IMR-90 (cell line): ENCODE results near the gene RAB8B. TPM values are rescaled to one million over a fixed set of nuclear protein-coding genes. Genes with fewer than 3 reads are reported as not detected.
A peak's percentile ranks its signal among the peaks of the same experiment; 100 is the strongest.

Experiments
- ATAC-seq: fragments of 200-7000 bp; cut with Tn5 transposase; 2 replicates; pipeline ENCODE4 v1.9.1; 2020; ENCODE audit warnings: low read depth, mild to moderate bottlenecking, moderate library complexity
- BruUV-seq: library from RNA; stranded (reverse); fragments of 400-500 nt; replicated peaks from 2 replicates; lab custom pipeline; 2021; lab: Mats Ljungman, UMichigan
- CTCF ChIA-PET: fragments of 300-600 bp; formaldehyde crosslinking; extraction: SDS; loops from one replicate; lab custom pipeline; 2021; ENCODE audit warnings: antibody characterized with exemption; lab: Yijun Ruan, JAX
- POLR2A ChIA-PET: fragments of 300-600 bp; sonication (Branson Sonifier 250); formaldehyde crosslinking; loops from one replicate; lab custom pipeline; 2022; ENCODE audit warnings: antibody characterized with exemption; ENCODE audit not compliant: unreplicated experiment; lab: Charles Lee
- DNase-seq: peaks from one replicate; pipeline ENCODE4 v3.0.0; 2013
- H2AFZ ChIP-seq: replicated peaks from 2 replicates; pipeline ENCODE3; 2013; ENCODE audit warnings: low read length, mild to moderate bottlenecking; ENCODE audit not compliant: poor library complexity
- H2AK5ac ChIP-seq: 2 replicates; pipeline ENCODE4 v1.6.1; 2013; ENCODE audit warnings: low read depth, low read length, inconsistent platforms
- H2AK9ac ChIP-seq: replicated peaks from 2 replicates; pipeline ENCODE3; 2013; ENCODE audit warnings: mild to moderate bottlenecking, low read depth, low read length, moderate library complexity; ENCODE audit not compliant: poor library complexity
- H2BK120ac ChIP-seq: 2 replicates; pipeline ENCODE4 v1.6.1; 2013; ENCODE audit warnings: low read depth, low read length, inconsistent platforms
- H2BK15ac ChIP-seq: 3 replicates; pipeline ENCODE4 v1.6.1; 2013; ENCODE audit warnings: low read depth, low read length, inconsistent platforms
- H2BK20ac ChIP-seq: 2 replicates; pipeline ENCODE4 v1.6.1; 2013; ENCODE audit warnings: low read depth, mild to moderate bottlenecking, inconsistent platforms, low read length, moderate library complexity
- H2BK5ac ChIP-seq: 2 replicates; pipeline ENCODE4 v1.6.1; 2013; ENCODE audit warnings: mild to moderate bottlenecking, low read depth, low read length, inconsistent platforms; ENCODE audit not compliant: poor library complexity, severe bottlenecking
- H3K14ac ChIP-seq: replicated peaks from 2 replicates; pipeline ENCODE4 v1.6.1; 2013; ENCODE audit warnings: low read depth, low read length, inconsistent platforms
- H3K18ac ChIP-seq: 2 replicates; pipeline ENCODE4 v1.6.1; 2013; ENCODE audit warnings: low read depth, low read length, control low read depth
- H3K23ac ChIP-seq: 2 replicates; pipeline ENCODE4 v1.6.1; 2013; ENCODE audit warnings: low read depth, low read length, inconsistent platforms
- H3K27ac ChIP-seq: 2 replicates; pipeline ENCODE4 v1.5.1; 2013; ENCODE audit warnings: mild to moderate bottlenecking, control low read depth, low read length; ENCODE audit not compliant: insufficient read depth
- H3K27me3 ChIP-seq: 2 replicates; pipeline ENCODE4 v1.6.1; 2013; ENCODE audit warnings: low read length; ENCODE audit not compliant: control insufficient read depth, insufficient read depth
- H3K36me3 ChIP-seq: 2 replicates; pipeline ENCODE4 v1.6.1; 2013; ENCODE audit warnings: low read length, mixed read lengths; ENCODE audit not compliant: control insufficient read depth, insufficient read depth
- H3K4ac ChIP-seq: 2 replicates; pipeline ENCODE4 v1.6.1; 2013; ENCODE audit warnings: low read depth, low read length, inconsistent platforms
- H3K4me1 ChIP-seq: 2 replicates; pipeline ENCODE4 v1.6.1; 2013; ENCODE audit warnings: low read length, mixed read lengths; ENCODE audit not compliant: control insufficient read depth, insufficient read depth
- H3K4me2 ChIP-seq: 2 replicates; pipeline ENCODE4 v1.6.1; 2013; ENCODE audit warnings: low read depth, mild to moderate bottlenecking, control low read depth, low read length, moderate library complexity
- H3K4me3 ChIP-seq: 2 replicates; pipeline ENCODE4 v1.5.1; 2013; ENCODE audit warnings: low read depth, mild to moderate bottlenecking, control low read depth, low read length, moderate library complexity; ENCODE audit not compliant: insufficient read depth
- H3K56ac ChIP-seq: 2 replicates; pipeline ENCODE4 v1.6.1; 2013; ENCODE audit warnings: low read length, inconsistent platforms; ENCODE audit not compliant: insufficient read depth; ENCODE audit errors: extremely low read depth
- H3K79me1 ChIP-seq, 2 experiments: 2 replicates each; pipeline ENCODE4 v1.6.1; 2013; ENCODE audit warnings: low read length in 2 of 2, inconsistent platforms in 1 of 2, low read depth in 1 of 2
- H3K9ac ChIP-seq: 2 replicates; pipeline ENCODE4 v1.6.1; 2013; ENCODE audit warnings: low read depth, low read length, control low read depth
- H3K9me1 ChIP-seq: 2 replicates; pipeline ENCODE4 v1.6.1; 2013; ENCODE audit warnings: low read length, inconsistent platforms; ENCODE audit not compliant: insufficient read depth
- H3K9me3 ChIP-seq: 2 replicates; pipeline ENCODE4 v1.6.1; 2013; ENCODE audit warnings: low read length; ENCODE audit not compliant: control insufficient read depth, insufficient read depth
- H4K20me1 ChIP-seq: 2 replicates; pipeline ENCODE4 v1.6.1; 2013; ENCODE audit warnings: low read length, inconsistent platforms; ENCODE audit not compliant: insufficient read depth
- H4K5ac ChIP-seq: 2 replicates; pipeline ENCODE4 v1.6.1; 2013; ENCODE audit warnings: mild to moderate bottlenecking, low read depth, low read length, control low read depth
- H4K8ac ChIP-seq, 2 experiments: 2 replicates each; pipeline ENCODE4 v1.6.1; 2013; ENCODE audit warnings: low read depth in 2 of 2, low read length in 2 of 2, control low read depth in 1 of 2, inconsistent platforms in 1 of 2
- H4K91ac ChIP-seq: 2 replicates; pipeline ENCODE4 v1.6.1; 2013; ENCODE audit warnings: low read depth, low read length, inconsistent platforms; ENCODE audit not compliant: insufficient read depth
- BHLHE40 ChIP-seq: fragments of 150-350 bp; IDR thresholded peaks from 2 replicates; pipeline ENCODE4 v1.6.1; 2016; ENCODE audit warnings: mild to moderate bottlenecking, low read depth, low read length
- CHD1 ChIP-seq: IDR thresholded peaks from 2 replicates; pipeline ENCODE4 v1.6.1; 2012; ENCODE audit warnings: low read depth, low read length, improper control_type of control experiment
- CTCF ChIP-seq: conservative IDR thresholded peaks from 2 replicates; pipeline ENCODE4 v1.5.1; 2012; ENCODE audit warnings: mild to moderate bottlenecking, low read depth, low read length, improper control_type of control experiment
- ELK1 ChIP-seq: fragments of 150-350 bp; IDR thresholded peaks from 2 replicates; pipeline ENCODE4 v1.6.1; 2016; ENCODE audit warnings: low read depth, mild to moderate bottlenecking, low read length, moderate library complexity, borderline replicate concordance
- FOS ChIP-seq: fragments of 150-350 bp; IDR thresholded peaks from 2 replicates; pipeline ENCODE4 v1.6.1; 2016; ENCODE audit warnings: low read depth, low read length
- MAFK ChIP-seq: IDR thresholded peaks from 2 replicates; pipeline ENCODE4 v1.6.1; 2012; ENCODE audit warnings: low read depth, low read length, improper control_type of control experiment
- MAZ ChIP-seq: IDR thresholded peaks from 2 replicates; pipeline ENCODE4 v1.6.1; 2012; ENCODE audit warnings: low read depth, mild to moderate bottlenecking, low read length, improper control_type of control experiment, moderate library complexity, borderline replicate concordance
- MXI1 ChIP-seq: IDR thresholded peaks from 2 replicates; pipeline ENCODE4 v1.6.1; 2012; ENCODE audit warnings: low read depth, mild to moderate bottlenecking, low read length, moderate library complexity, borderline replicate concordance
- NFE2L2 ChIP-seq: fragments of 150-350 bp; IDR thresholded peaks from 2 replicates; pipeline ENCODE4 v1.6.1; 2016; ENCODE audit warnings: low read depth, mild to moderate bottlenecking, low read length
- POLR2A ChIP-seq: IDR thresholded peaks from 2 replicates; pipeline ENCODE4 v1.6.1; 2012; ENCODE audit warnings: mild to moderate bottlenecking, low read depth, low read length
- RCOR1 ChIP-seq: IDR thresholded peaks from 2 replicates; pipeline ENCODE4 v1.6.1; 2012; ENCODE audit warnings: mild to moderate bottlenecking, low read length, improper control_type of control experiment; ENCODE audit not compliant: insufficient replicate concordance
- SMC3 ChIP-seq: fragments of 150-350 bp; IDR thresholded peaks from 2 replicates; pipeline ENCODE4 v1.6.1; 2016; ENCODE audit warnings: low read depth, mild to moderate bottlenecking, antibody characterized with exemption, low read length, moderate library complexity
- USF2 ChIP-seq: fragments of 150-350 bp; IDR thresholded peaks from 2 replicates; pipeline ENCODE4 v1.6.1; 2017; ENCODE audit warnings: mild to moderate bottlenecking, antibody characterized with exemption, low read length, low read depth
- WGBS, 2 experiments: methylation state at CpG; one replicate each; pipeline versions ENCODE4 v1.1.5 to v1.1.7; 2013; ENCODE audit warnings: missing lambda C conversion rate in 2 of 2; ENCODE audit not compliant: insufficient read length in 1 of 2; ENCODE audit errors: extremely low coverage in 2 of 2; 5-methylcytosine and 5-hydroxymethylcytosine counted together
- dilution Hi-C: fragments of 300-500 bp; cut with HindIII; formaldehyde crosslinking; loops from one replicate; pipeline ENCODE4 v1.14.3; 2018; ENCODE audit warnings: low sequenced_read_pairs; ENCODE audit not compliant: unreplicated experiment
- in situ Hi-C: fragments of 300-500 bp; cut with MboI; formaldehyde crosslinking; loops from 3 replicates; pipeline ENCODE4 v1.14.3; 2019; ENCODE audit warnings: low sequenced_read_pairs, inconsistent platforms, mixed read lengths
- intact Hi-C: fragments of 100-400 bp; cut with micrococcal nuclease; formaldehyde crosslinking; loops from 2 replicates; pipeline ENCODE4 v1.10.0; 2022
- polyA plus RNA-seq, 3 experiments: library from polyadenylated mRNA; depleted of rRNA; stranded (reverse); fragments of >200 nt; gene quantifications; 2 replicates each; pipeline ENCODE4 v1.2.3, GENCODE V29; 2012; ENCODE audit warnings: low replicate concordance in 1 of 3
- total RNA-seq: library from RNA; depleted of rRNA; stranded (reverse); fragments of >200 nt; gene quantifications from 2 replicates; pipeline ENCODE4 v1.2.3, GENCODE V29; 2012

The RAB8B gene
- total and polyA plus RNA-seq, 2 of the 4 experiments (the other 2 are of a cell fraction) = 19.4 to 29.4 TPM

- Histone ChIP-seq H2BK20ac (no peak overlapping the region), H3K9me1 (no peaks in the 10 kb centered on the region), H2AFZ (no peak overlapping the region), H4K20me1 (no peaks in the 10 kb centered on the region), H4K91ac (no peak overlapping the region; the same call in 1 of the 2 replicates), H4K8ac (no peak overlapping the region), H3K56ac (no peak overlapping the region), H3K27ac (no peak overlapping the region), H4K5ac (no peak overlapping the region), H3K4me2 (no peak overlapping the region), H2AK5ac (no peak overlapping the region), H3K18ac (no peak overlapping the region), H3K36me3 (peaks cover 8% of the 10 kb centered on the region), H2AK9ac (no peak overlapping the region), H3K27me3 (no peaks in the 10 kb centered on the region), H2BK15ac (no peak overlapping the region), H3K23ac (peak overlapping the region; percentile 23; the same call in 1 of the 2 replicates), H3K4me3 (no peak overlapping the region), H2BK5ac (no peak overlapping the region), H3K14ac (no peak overlapping the region), H3K9me3 (no peaks in the 10 kb centered on the region), H3K4me1 (no peaks in the 10 kb centered on the region), H3K79me1 (no peaks in the 10 kb centered on the region), H2BK120ac (no peak overlapping the region), H3K9ac (no peak overlapping the region), H3K4ac (no peak overlapping the region)
- CTCF ChIA-PET = interaction anchor here (0.6 kb wide), 1 partner anchor 214 kb away, joined by 4 read pairs; no protein-coding TSS in a partner anchor
- no peak for TF ChIP-seq POLR2A
- no peak for TF ChIP-seq USF2
- no peak for TF ChIP-seq MAZ
- no peak for TF ChIP-seq MAFK
- no peak for TF ChIP-seq FOS
- TF ChIP-seq RCOR1 = no peak
- no peak for TF ChIP-seq CHD1
- no peak for TF ChIP-seq ELK1
- no peak for TF ChIP-seq CTCF
- TF ChIP-seq BHLHE40 = no peak
- no peak for TF ChIP-seq NFE2L2
- TF ChIP-seq MXI1 = no peak
- TF ChIP-seq SMC3 = no peak
- no peak for ATAC-seq
- in situ Hi-C loops (no loop called here), intact Hi-C loops (no loop called here), dilution Hi-C loops (no loop called here)
- BruUV-seq = no TSS peak
- peak; percentile 77 for DNase-seq
- 100% methylated on average over 1 of the region's 3 CpGs; no CpG with 5 or more reads in 1 of the 2 experiments for WGBS, 2 experiments
- POLR2A ChIA-PET = no interaction called here
Observed at GRCh38 chr15:63310646-63311045, 121.2 kb downstream of the RAB8B start.
